Hematopoietic multipotent progenitor cell (in vitro differentiated cells): Measurements from ENCODE around the gene CDSN. TPM values are rescaled to one million over a fixed set of nuclear protein-coding genes. Genes with fewer than 3 reads are reported as not detected.

ENCODE experiments used
- DNase-seq, 3 donors: peaks; one replicate each; pipeline ENCODE4 v3.0.0-alpha.2; 2011 to 2015; ENCODE audit warnings: low read depth in 2 of 3, low spot score in 2 of 3
- total RNA-seq: library from RNA; depleted of rRNA; stranded (reverse); fragments of >200 nt; gene quantifications from one replicate; pipeline ENCODE4 v1.2.3, GENCODE V29; 2012

The CDSN gene
- total RNA-seq, 1 donor, result under 0.01 TPM

DNA sequence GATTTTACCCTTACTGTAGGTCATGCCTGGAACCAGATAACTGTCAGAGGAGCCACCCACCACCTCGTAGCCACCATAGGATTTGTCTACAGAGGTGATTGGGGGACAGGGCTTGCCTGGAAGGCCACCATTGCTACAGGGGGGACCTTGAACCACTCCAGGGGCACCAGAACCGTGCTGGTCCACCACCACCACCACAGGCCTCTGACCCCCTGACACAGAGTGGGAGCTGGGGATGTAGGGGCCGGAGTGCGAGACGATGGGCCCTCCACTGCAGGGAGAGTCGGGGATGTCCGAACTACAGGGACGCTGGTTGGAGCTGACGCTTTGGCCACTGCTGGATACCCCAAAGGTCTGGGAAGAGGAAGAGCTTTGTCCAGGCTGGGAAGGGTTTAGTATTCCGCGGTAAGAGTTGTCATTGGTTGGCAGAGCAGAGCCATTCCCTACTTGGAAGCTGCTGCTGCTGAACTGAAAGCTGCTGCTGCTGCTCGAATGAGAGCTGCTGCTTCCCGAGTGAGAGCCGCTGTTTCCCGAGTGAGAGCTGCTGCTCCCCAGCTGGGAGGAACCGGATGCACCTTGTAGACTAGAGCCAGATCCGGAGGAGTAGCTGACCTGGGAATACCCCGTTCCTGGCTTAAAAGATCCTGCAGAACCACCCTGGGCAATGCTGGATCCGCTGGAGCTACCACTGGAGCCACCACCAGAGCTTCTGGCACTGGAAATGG lies 3.4 kb downstream of the CDSN start:
- no peak for DNase-seq

- no peak for DNase-seq
Observed at GRCh38 chr6:31115941-31116560, 4.2 kb downstream of the CDSN start.

- DNase-seq, result peak in 2 of 3 donors; percentile 54 to 76
Observed at GRCh38 chr6:31114970-31115849, 5.0 kb downstream of the CDSN start.

DNA sequence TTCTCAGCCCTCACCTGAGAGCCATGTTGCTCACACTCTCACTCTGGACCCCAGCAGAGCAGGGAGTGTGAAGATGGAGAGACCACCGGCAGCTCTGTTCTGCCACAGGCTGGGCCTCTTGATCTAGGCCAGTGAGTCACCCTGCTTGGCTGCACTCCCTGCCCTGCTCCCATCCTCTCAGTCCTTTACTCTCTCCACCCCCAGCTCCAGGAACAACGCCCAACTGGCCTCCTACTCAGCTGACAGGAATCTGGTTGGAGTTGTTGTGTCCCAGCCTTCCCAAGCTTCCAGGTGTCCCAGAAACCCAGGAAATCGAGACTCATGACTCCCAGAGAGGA lies 5.7 kb downstream of the CDSN start, which contains the start of gene PSORS1C1:
PSORS1C1 (plus strand) TSS at position 260 of the 338 bp plus-strand sequence. CDS start 14,833 bp downstream, outside the sequence.
- DNase-seq, result no peak

- DNase-seq, result no peak
Observed at GRCh38 chr6:31113861-31114540, 6.2 kb downstream of the CDSN start.

DNA sequence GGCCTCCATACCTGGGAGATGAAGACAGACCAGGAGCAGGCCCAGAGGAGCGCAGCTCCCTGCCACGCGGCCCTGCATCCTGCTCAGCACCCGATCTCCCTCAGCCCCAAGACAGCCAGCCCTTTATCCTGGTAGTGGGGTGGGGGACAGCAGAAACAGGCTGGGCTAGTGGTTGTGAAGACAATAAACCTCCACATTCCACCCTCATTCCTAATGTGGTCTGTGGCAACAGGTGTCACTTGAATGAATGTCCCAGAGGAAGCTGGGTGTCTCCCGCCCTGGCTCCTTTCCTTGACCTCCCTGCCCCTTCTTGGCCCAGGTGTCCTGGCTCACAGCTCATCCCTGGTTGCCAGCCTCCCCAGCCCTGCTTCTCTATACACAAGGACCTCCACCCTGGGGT lies 7.8 kb downstream of the CDSN start, which contains the start of gene C6orf15:
C6orf15 (minus strand) TSS at position 98 of the 400 bp plus-strand sequence; CDS start at position 78, 20 bp downstream.
- DNase-seq, result no peak

DNA sequence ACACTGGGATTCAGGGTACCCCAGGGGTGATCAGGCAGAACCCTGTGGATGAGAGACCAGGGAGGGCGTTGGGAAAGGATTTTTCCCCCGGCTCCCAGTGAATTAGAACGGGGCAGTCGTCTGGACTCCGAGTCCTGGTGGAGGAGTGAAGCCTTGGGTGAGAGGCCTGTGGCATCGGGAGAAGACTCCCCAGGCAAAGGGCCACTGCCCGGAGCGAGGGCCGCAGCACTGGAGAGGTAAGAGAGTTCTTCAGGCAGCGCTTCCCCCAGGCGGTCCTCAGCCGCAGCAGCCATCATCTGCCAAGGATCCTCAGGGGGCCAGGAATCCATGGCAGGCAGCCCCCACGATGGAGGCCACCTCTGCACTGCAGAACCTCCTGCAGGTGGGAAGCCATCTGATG lies 8.5 kb downstream of the CDSN start:
- DNase-seq, result no peak

DNA sequence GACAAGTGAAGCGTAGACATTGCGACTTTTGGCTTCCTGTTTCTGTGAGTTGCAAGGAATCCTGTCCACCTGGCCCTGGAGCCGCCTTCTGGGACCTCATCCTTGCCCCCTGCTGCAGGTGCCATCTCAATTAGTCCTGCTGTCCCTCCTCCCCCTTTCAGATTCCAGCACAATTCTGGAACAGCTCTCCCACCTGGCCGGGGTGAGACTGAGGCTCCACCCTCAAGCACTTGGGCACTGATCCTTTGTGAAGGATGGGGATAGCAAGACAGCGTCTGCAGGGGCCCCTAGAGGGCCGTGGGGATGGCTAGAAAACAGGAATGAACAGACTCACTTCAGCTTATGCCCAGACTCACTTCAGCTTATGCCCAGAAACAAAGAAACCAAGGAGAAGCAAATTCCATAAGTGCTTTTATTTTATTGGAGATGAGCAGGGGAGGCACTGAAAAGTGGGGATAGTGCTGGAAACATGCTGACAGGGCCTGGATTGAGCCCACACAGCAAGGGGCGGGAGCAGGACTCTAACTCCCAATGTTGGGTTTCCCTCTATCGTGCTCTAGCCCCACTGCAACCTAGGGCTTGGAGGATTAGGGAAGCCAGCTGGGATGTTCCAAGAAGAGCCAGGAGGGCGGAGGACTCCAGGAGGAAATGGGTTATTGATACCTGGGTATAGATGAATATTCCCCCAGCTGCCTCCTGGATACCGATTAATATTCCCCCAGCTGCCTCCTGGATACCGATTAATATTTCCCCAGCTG lies 9.2 kb downstream of the CDSN start:
- no peak for DNase-seq

GRCh38 chr6:31107052-31107451 lies 13.2 kb downstream of the CDSN start:
- no peak for DNase-seq

- no peak for DNase-seq
Observed at GRCh38 chr6:31103136-31103535, 17.1 kb downstream of the CDSN start.

- no peak for DNase-seq
Observed at GRCh38 chr6:31098449-31098938, 21.8 kb downstream of the CDSN start.

DNA sequence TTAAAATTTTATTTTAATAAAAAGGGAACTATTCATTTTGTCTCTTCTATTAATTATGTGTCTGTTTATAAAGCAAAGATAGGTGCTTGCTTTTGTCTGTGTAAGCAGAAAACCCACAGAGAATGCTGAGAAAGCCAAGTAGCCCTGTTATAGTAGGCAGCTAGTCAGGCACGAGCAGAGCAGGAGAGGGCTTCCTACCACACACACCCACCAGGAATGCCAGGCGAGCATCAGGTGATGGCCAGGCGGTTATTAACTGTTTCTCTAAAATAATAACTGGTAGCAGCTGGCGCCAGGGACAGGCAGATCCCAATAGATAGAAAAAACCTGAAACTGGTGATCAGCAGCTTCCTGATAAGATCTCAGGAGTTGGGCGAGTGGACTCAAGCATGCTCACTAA lies 23.6 kb downstream of the CDSN start:
- DNase-seq, result no peak

- DNase-seq, result no peak
Observed at GRCh38 chr6:31096215-31096614, 24.0 kb downstream of the CDSN start.

- peak in 2 of 3 donors; percentile 82 to 93 for DNase-seq
Observed at GRCh38 chr6:31094389-31094881, 25.8 kb downstream of the CDSN start.

GRCh38 chr6:31092769-31093505 lies 27.3 kb downstream of the CDSN start:
- DNase-seq, result no peak

- no peak for DNase-seq
Observed at GRCh38 chr6:31092238-31092637, 28.0 kb downstream of the CDSN start.

DNA sequence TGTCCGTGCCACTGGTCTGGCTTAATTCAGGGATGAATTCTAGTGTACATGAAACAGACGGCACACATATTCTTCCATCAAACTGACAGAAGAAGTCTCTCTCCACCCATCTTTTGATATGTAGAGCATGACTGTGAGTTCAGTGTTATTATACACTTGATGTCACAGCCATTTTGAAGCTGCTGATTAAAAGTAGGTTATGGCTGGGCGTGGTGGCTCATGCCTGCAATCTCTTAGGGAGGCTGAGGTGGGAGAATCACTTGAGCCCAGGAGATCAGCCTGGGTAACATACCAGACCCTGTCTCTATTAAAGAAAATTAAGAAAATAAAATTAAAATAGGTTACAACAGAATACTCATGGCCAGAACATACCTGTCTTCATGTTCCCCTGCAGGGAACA lies 28.6 kb downstream of the CDSN start:
- DNase-seq, result no peak

DNA sequence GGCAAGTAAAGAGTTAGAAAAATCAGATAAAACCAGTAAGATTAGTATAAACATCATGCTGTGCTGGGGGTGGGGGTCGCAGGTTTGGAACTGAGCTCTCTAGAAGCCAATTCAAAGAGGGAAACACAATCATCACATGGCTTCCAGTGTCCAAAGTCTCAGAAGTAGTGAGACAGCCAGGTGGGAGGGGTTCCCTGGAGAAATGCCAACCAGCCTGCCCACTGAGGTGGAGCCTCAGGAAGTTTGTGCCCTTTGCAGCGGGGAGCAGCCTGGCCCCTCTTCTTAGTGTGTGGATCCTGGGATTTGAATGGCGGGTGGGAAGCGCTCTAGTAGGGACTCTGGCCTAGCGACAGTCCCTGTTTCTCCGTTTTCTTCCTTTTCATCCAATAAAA lies 29.3 kb downstream of the CDSN start:
- no peak for DNase-seq
